NCI-H2107 treated with DMSO at 0.1 percent for 48 hours (cell line): ENCODE measurements around the gene TMEM232.
"Not testable (repeated sequence)": the region's sequence is repeated elsewhere in the genome, so short reads cannot be mapped to it uniquely, and the experiment has no call there.

Source experiments
- DNase-seq: peaks from one replicate; lab custom pipeline; 2025; ENCODE audit not compliant: unreplicated experiment; lab: John Stamatoyannopoulos, UW

The TMEM232 gene

DNA sequence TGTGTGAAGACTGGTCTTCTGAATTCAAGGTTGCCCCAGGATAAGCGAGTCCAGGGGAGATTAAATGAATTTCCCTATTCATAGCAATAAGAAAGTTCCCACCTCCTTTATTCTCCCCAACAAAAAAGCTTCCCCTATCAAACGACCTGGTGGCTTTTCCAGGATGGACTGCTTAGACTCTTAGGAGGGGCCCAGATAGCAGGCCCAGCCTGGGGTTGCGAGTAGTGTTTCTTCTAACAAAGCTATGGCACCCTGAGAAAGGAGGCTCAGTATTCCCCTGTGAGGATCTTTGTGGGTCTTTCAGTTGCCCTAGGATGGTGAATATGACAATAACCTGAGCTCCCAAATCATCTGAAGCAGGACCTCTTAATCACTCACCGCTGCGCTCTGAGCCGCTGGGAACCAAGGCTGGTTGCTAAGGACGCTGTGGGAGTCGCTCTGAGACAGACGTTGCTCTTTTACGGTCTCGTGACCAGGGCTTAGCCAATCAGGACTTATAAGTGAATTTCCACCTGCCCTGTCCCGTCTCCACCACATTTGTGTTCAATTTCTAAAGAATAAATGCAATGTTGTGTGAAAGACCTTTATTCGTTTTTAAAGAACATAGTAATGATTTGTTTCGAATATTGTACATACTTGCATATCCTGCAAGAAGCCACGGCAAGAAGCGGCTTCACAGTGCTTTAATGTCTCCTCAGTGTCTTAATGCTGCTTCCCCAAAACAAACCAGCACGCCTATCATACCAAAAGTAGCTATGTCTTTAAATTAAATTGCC, at the start of gene TMEM232:
TSS of gene TMEM232 (minus strand) at position 423 of the 776 bp plus-strand sequence. CDS start 59,319 bp downstream, outside the sequence.
- DNase-seq: peak; percentile 76

DNA sequence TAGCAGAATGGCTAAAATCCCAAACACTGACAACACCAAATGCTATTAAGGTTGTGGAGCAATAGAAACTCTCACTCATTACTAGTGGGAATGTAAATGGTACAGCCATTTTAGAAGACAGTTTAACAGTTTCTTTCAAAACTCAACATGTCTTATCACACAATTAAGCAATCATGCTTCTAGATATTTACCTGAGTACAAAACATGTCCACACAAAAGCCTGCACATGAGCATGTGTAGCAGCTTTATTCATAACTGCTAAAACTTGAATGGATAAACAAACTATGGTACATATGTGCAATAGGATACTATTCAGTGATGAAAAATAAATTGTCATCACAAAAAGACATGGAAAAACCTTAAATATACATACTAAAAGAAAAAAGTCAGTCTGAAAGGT, 43.8 kb upstream of the TMEM232 start:
- no peak for DNase-seq

DNA sequence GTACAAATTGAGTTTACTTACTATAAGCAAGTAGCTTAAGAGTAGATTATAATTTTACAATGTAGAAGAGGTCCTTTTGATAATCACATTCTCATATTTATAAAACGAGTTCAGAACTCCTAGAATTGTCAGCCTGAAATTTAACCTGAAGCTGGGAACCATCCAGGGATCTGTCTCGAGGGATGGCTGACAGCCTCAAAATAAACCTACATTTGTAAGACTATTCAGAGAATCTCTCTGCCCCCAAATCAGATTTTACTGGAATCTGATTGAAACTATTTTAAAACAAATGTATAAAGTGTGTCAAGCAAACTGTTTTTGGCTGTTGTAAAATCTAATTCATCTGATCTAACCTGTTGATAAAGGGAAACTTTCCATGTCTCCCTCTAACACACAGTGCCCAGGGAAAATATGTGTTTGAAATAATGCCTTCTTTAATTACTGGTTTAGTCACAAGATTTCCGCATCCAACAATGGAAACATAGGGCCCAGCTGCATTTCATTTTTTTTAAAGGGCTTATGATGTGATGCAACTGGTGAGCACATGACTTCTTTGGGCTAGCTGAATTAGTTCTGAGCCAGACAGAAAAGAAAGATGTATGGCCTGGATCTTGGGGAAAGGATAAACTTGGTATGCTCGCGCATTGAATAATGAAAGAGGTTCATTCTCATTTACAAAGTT, 42.7 kb upstream of the TMEM232 start:
- DNase-seq: peak; percentile 9

DNA sequence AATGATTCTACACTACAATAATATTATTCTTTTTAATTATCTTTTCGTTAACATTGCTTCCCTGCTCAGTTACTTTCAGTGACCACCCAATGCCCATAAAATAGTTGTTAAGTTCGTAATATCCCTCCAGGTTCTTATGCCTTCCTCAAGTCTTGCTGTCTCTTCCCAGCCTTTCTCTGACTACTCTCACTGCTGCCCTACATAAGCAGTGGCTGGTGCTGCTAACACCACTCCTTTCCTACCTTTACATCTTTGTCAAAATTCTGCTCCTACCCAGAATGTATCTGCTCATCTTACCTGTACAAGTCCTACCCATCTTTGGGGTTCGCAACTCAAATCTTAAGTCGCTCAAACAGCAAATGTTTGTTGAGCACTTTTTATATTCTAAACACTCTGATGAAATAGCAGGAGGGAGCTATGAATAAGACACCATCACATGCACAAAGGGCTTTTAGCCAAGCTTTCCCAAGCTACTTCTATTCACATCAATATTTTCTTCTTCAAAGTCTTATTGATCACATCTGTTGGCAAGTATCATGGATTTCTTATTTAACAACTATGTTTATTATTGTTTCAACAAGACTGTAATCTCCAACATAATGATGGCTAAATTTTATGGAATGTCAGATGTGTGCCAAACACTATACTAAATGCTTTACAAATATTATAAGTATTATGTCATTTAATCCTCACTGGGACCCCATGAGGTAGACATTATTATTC, 41.8 kb upstream of the TMEM232 start:
- DNase-seq: no peak

DNA sequence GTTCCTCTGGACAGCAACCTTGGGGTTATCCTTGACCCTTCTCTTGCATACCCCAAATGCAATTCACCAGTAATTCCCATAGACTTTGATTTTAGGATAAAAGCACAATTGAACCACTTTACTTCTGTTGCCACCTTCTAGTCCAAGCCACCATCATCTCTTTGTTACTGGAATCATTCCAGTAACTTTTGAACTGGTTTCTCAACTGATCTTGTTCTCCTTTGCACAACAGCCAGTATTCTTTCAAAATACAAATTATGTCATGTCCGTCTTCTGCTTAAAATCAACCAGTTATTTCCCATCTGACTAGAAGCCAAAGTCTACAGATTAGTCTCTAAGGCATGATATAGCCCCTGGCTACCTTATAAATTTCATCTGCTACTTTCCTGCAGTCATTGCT, 33.7 kb upstream of the TMEM232 start:
- DNase-seq: no peak

DNA sequence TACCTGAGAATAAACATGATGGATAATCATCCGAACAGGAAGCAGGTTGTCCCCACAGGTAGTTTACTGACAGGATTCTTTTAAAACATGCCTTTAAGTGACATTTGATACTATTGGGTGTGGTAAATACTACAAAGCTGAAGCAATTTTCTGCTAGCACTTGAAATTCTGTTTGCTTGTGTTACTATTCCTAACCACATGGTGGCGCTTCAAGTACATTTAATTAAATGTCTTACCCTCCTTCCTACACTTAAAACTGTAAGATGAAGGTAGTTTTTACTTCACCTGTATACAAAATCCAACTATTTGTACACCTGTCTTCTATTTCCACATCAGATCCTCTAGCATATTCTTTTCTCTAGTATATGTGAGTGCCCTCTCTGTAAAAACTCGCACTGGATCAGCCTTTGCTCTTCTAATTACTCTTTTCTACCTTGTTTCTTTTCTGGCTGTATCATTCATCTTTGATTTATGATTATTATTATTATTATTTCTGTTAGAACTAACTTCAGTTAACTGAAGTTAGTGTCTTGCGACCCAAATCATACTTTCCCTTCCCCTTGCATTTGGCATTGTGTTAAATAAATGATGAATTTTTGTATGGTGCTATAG, 30.8 kb upstream of the TMEM232 start:
- DNase-seq: peak; percentile 15

DNA sequence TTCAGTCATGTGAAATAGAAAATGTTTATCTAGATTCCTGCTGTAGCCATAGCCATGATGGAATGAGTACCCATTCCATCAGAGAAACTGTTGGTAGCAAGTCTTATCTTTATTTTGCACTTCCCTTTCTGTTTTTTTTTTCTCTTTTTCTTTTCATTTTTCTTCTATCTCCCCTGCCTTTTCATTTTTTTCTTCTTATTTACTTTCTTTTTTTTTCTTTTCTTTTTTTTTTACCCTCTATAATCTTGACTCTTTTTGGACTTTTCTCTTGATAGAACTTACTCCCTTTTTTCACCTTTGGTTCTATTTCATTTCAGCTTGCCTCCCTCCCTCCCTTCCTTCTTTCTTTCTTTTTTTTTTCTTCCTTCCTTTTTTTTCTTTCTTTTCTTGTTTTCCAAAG, 27.7 kb upstream of the TMEM232 start:
- DNase-seq: no peak

DNA sequence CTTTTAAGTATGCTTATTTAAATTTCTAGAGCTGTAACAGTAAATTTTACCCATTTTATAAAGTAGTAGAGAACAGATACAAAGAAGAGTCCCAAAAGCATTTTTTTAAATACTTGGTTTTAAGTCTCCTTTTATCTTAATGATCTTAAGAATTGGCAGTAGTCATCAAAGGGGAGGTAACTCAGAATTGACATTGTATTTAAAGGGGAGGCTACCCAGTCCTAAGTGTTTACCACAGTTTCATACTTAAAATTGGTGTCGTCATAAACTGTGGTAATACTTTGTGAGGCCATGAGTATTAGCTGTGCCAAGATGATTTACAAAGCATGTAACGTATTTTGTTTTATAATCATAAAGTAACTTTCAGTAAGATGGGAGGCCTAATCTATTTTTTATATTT, 27.1 kb upstream of the TMEM232 start:
- DNase-seq: no peak

DNA sequence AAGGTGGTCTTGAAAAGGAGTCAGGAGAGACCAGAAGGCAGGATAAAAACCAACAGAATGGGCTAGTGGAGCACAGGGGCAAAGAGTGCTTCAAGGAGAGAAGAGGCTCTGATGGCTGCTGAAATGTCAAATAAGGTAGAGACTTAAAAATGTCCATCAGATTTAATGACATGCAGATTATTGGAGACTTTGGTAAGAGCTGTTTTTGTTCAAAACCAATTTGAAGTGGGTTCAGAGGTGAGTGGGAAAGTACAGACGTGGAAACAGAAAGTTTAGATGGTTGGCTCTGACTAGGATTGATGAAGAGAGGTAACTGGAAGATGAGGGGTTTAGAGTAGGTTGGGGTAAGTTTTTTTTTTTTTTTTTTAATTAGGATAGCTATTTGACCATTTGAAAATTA, 26.5 kb upstream of the TMEM232 start:
- no peak for DNase-seq

DNA sequence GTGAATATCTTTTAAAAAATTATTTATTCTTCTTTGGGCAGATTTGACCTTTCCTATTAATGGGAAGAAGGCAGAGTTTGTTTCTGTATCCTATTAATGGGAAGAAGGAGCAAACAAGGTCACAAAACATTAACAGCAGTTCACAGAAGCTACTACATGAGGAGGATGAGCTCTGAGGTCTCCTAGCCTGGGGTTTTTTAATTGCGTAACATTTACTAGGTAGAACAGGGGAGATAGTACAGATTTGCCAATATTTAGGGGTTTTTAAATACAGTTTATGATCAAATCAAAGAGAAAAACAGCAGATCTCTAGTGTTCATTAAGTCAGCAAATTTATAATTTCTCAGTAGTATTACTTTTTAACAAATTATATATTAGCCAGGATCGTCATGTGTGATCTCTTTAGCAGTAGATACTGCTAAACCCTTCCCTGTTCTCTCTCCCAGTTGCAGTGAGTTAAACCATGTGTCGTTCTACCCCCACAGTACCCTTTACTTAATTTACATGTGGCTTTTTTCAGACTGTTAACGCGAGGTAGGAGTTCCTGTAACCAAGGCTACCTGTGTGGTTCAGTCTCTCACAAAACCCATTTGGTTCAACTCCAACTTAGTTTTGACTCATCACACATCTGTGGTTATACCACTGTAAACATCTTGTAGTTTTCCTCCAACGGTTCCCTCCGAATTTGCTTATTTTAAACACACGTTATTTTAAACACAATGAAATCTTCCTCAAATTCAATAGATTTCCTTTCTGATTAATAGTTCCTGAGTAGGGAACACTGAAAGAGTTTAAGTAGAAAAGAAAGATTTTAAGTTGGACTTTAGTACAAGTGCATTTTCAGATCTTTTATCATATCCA, 25.7 kb upstream of the TMEM232 start:
- no peak for DNase-seq

DNA sequence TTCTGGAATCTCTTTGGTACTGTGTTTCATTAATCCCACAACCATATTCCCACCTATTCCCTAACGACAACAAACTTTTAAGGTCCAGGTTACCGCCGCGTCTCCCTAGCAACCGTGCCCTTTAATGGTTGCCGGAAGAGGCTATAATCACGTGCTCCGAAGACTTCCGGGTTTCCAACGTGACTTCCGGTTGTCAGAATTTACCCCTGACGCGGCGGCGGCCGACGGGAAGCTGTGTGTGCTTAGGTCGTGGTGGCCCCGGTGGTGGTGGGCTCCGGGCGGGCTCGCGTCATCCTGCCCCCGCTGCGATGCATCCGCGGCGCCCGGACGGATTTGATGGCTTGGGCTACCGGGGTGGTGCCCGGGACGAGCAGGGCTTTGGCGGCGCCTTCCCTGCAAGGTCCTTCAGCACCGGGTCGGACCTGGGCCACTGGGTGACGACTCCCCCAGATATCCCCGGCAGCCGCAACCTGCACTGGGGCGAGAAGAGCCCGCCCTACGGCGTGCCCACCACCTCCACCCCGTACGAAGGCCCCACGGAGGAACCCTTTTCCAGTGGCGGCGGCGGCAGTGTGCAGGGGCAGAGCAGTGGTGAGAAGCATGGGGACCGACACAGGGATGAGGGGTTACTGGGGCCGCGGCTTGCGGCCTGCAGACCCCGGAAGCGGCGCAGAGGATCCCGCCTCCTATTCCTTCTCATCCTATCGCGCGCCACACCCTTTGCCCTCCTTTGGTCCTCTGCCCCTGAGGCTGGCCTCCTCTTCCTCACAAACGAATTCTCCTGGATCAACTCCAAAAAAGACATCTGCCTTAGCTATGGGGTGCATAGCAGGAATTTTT, 12.6 kb upstream of the TMEM232 start, which contains the start of gene SLC25A46:
TSS of gene SLC25A46 (plus strand) at position 196 of the 840 bp plus-strand sequence. CDS start at position 309, 113 bp downstream.
- DNase-seq: peak; percentile 47

DNA sequence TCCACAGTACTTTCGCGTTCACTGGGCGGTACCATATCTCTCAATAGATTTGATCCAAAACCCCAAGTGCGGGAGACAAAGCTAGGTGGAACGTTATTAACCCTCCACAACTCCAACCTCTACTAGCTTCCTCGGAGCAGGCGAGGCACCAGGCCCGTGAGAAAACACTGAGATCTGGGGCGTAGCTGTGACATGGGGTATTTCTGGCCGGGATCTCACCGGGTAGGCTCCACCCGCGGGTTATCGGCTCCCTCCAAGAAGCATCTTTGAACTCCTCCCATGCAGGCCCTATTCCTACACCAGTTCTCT, 12.0 kb upstream of the TMEM232 start:
- DNase-seq: peak; percentile 47

DNA sequence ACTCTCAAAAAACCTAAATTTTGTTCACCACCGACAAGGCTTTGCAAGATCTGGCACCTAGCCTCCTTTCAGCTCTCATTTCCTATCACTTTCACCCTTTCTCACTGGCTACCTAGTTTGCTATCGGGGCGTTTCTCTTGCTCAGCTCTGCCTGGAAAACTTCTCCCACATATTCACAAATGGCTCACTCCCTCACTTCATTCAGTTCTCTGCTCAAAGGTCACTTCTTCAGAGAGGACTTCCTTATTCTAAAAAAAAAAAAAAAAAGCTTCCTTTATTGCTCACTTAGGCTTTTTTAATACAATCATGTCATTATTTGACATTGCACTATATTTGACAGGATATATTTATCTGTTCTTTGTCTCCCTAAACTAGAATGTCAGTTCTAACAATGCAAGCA, 10.3 kb upstream of the TMEM232 start:
- no peak for DNase-seq

DNA sequence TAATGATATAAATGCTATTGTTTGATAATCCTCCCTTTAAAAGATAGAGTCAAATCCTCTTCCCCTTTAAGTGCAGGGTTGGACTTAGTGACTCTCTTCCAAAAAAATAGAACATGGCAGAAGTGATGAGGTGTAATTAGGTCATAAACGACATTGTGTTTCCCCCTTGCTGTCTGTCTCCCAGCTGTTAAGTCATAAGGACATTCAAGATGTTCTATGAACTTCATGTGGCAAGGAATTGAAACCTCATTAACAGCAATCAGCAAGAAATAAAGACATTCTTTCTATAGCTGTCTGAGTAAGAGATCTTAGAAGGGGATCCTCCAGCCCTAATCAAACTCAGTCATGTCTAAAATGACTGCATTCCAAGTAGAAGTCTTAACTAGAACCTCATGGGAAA, 9.1 kb upstream of the TMEM232 start:
- DNase-seq: no peak

DNA sequence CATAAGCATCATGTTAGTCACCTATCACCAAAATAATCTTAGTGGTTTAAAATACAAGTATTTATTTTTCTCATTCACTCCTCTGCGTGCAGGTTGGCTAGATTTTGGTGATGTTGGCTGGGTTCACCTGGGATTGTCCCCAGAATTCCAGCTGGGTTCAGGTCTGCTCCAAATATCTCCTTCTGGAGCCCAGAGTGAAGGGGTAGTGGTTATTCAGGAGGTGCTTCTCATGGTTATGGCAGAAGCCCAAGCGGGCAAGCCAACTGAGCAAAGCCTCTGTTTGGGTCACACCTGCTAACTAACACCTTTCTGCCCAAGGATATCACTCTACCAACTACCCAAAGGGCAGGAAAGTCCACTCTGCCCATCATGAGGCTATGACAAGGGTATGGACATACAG, 7.6 kb upstream of the TMEM232 start:
- no peak for DNase-seq

DNA sequence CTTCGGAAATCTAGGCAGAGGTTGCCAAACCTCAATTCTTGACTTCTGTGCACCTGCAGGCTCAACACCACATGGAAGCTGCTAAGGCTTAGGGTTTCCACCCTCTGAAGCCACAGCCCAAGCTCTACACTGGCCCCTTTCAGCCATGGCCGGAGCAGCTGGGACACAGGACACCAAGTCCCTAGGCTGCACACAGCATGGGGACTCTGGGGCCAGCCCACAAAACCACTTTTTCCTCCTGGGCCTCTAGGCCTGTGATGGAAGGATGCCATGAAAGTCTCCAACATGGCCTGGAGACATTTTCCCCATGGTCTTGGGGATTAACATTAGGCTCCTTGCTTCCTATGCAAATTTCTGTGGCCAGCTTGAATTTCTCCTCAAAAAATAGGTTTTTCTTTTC, 5.0 kb upstream of the TMEM232 start:
- not testable (repeated sequence) for DNase-seq

DNA sequence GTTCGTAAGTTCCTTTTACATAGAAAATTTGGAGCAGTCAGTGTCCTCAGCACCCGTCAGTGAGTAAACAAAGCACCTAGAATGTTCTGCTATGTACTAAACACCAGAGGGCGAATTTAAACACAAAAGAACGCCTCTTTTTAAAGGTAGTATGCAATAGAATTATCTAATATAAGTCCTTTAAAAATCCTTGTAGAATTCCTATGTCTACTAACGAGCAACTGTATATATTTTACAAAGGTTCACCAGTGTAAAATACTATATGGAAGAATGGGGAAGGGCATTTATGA, 499 bp upstream of the TMEM232 start:
- peak; percentile 48 for DNase-seq

DNA sequence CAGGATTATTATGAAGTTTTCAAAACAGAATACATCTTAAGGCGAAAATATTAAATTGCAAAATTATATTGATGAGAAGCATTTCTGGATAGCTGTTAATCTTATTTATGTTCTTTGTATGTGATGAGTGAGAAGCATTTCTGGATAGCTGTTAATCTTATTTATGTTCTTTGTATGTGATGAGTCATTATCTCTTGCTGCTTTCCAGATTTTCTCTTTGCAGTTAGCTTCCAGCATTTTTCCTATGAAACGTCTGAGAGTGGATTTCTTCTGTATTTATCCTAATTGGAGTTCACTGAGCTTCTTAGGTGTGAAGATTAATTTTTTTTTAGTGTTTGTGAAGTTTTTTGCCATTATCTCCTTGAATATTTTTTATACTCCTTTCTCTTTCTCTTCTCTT, 8.2 kb downstream of the TMEM232 start:
- no peak for DNase-seq

DNA sequence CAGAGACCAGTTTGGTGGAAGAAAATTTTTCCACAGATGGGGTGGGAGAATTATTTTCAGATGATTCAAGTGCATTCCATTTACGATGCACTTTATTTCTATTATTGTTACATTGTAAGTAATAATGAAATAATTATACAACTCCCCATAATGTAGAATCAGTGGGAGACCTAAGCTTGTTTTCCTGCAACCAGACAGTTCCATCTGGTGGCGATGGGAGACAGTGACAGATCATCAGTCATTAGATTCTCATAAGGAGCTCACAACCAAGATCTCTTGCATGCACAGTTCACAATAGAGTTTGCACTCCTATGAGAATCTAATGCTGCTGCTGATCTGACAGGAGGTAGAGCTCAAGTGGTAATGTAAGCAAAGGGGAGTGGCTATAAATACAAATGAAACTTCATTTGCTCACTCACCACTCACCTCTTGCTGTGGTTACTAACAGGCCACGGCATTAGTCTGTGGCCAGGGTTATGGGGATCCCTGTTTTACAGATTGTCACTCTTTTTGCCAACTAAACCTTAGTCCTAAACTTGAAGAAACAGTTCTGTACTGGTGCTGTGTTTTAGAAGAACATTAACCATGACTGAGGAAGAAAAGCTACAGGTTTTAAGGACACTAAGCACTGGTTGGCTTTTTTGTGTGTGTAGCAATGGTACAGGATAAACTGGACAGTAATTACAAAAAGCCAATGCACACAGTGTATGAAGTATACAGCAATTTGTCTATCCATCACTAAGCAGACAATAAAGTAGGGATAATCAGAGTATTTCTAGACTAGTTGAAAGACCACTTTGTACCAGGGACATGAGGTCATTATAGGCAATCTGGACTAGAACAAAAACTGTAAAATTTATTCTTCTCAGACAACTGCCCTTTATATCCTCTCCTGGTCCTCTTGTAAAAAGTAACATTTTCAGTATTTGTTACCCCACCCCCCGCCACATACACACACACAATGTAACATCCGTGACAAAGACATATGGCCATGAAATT, 9.9 kb downstream of the TMEM232 start:
- DNase-seq: no peak
